GM12878 (cell line): Measurements from ENCODE around the gene AGFG1. TPM values are rescaled to one million over a fixed set of nuclear protein-coding genes. Genes with fewer than 3 reads are reported as not detected.

ENCODE experiments used
- ATAC-seq: fragments of 200-7000 bp; cut with Tn5 transposase; 3 replicates; pipeline ENCODE4 v1.9.1; 2020; ENCODE audit warnings: mild to moderate bottlenecking, moderate library complexity
- BruUV-seq: library from RNA; stranded (reverse); fragments of 400-500 nt; replicated peaks from 2 replicates; lab custom pipeline; 2021; lab: Mats Ljungman, UMichigan
- CTCF ChIA-PET: fragments of 300-600 bp; sonication (Branson Sonifier 250); formaldehyde crosslinking; extraction: SDS; loops from one replicate; lab custom pipeline; 2021; ENCODE audit warnings: inconsistent platforms; lab: Yijun Ruan, JAX
- POLR2A ChIA-PET: fragments of 350-600 bp; formaldehyde crosslinking; extraction: SDS; loops from one replicate; lab custom pipeline; 2021; ENCODE audit warnings: inconsistent platforms; lab: Charles Lee
- RAD21 ChIA-PET: fragments of 300-600 bp; sonication (Branson Sonifier 250); formaldehyde crosslinking; loops from one replicate; lab custom pipeline; 2023; ENCODE audit warnings: antibody characterized with exemption; ENCODE audit not compliant: unreplicated experiment; lab: Charles Lee
- SMC1A ChIA-PET: fragments of 300-600 bp; sonication (Branson Sonifier 250); formaldehyde crosslinking; loops from one replicate; lab custom pipeline; 2023; ENCODE audit not compliant: unreplicated experiment, uncharacterized antibody; lab: Charles Lee
- DNase-seq: peaks from one replicate; pipeline ENCODE4 v3.0.0-alpha.2; 2011; ENCODE audit warnings: low read depth, low spot score
- FAIRE-seq: peaks from 3 replicates; lab custom pipeline; 2011; peaks lifted over from hg19 to GRCh38; lab: Jason Lieb, UNC
- H2AFZ ChIP-seq: 2 replicates; pipeline ENCODE4 v1.6.0; 2011; ENCODE audit warnings: low read depth, low read length, control low read depth; ENCODE audit not compliant: control insufficient read depth
- H3K27ac ChIP-seq: 2 replicates; pipeline ENCODE4 v1.5.1; 2011; ENCODE audit warnings: control low read depth; ENCODE audit not compliant: control insufficient read depth, insufficient read depth
- H3K27me3 ChIP-seq, 2 experiments: replicated peaks in 1 of 2; 2 replicates each; pipeline versions ENCODE4 v1.6.0 to v1.6.1; 2011; ENCODE audit warnings: low read length in 1 of 2; ENCODE audit not compliant: control insufficient read depth in 2 of 2, insufficient read depth in 2 of 2
- H3K36me3 ChIP-seq, 2 experiments: 2 replicates each; pipeline ENCODE4 v1.5.1; 2011; ENCODE audit warnings: low read length in 1 of 2; ENCODE audit not compliant: control insufficient read depth in 2 of 2, insufficient read depth in 2 of 2
- H3K4me1 ChIP-seq: 2 replicates; pipeline ENCODE4 v1.6.1; 2011; ENCODE audit warnings: mild to moderate bottlenecking, low read length, moderate library complexity, mixed read lengths; ENCODE audit not compliant: control insufficient read depth, insufficient read depth
- H3K4me2 ChIP-seq: 2 replicates; pipeline ENCODE4 v1.6.0; 2011; ENCODE audit warnings: control low read depth; ENCODE audit not compliant: control insufficient read depth, insufficient read depth
- H3K4me3 ChIP-seq: fragments of 200-600 bp; sonication (generic); 2 replicates; pipeline ENCODE4 v1.5.1; 2016
- H3K79me2 ChIP-seq: 2 replicates; pipeline ENCODE4 v1.6.0; 2011; ENCODE audit warnings: low read length; ENCODE audit not compliant: control insufficient read depth, insufficient read depth
- H3K9ac ChIP-seq: 2 replicates; pipeline ENCODE4 v1.8.0; 2011; ENCODE audit warnings: low read length, control low read depth, mixed read lengths; ENCODE audit not compliant: control insufficient read depth, insufficient read depth
- H3K9me3 ChIP-seq: replicated peaks from 3 replicates; pipeline ENCODE4 v1.5.1; 2011; ENCODE audit warnings: mild to moderate bottlenecking, low read length; ENCODE audit not compliant: control insufficient read depth, insufficient read depth
- H4K20me1 ChIP-seq: 2 replicates; pipeline ENCODE4 v1.6.0; 2011; ENCODE audit not compliant: control insufficient read depth, insufficient read depth
- E2F8 ChIP-seq: fragments of 450-650 bp; IDR thresholded peaks from 2 replicates; pipeline ENCODE4 v1.6.1; 2018; ENCODE audit warnings: mild to moderate bottlenecking, low read depth, moderate library complexity; ENCODE audit not compliant: partially characterized antibody
- SUZ12 ChIP-seq: fragments of 200-600 bp; sonication (generic); IDR thresholded peaks from one replicate; pipeline ENCODE4 v1.6.1; 2018; ENCODE audit warnings: antibody characterized with exemption, mild to moderate bottlenecking; ENCODE audit not compliant: unreplicated experiment
- ZNF217 ChIP-seq: fragments of 450-650 bp; IDR thresholded peaks from 2 replicates; pipeline ENCODE4 v1.6.1; 2017; ENCODE audit warnings: antibody characterized with exemption, mild to moderate bottlenecking
- ZNF592 ChIP-seq: fragments of 450-650 bp; IDR thresholded peaks from 2 replicates; pipeline ENCODE4 v1.6.1; 2017; ENCODE audit warnings: mild to moderate bottlenecking, moderate library complexity
- ZNF687 ChIP-seq: fragments of 450-650 bp; IDR thresholded peaks from 2 replicates; pipeline ENCODE4 v1.6.1; 2017; ENCODE audit warnings: mild to moderate bottlenecking, moderate library complexity
- WGBS: methylation state at CpG from one replicate; pipeline ENCODE4 v1.1.6; 2016; ENCODE audit warnings: low lambda C conversion rate; ENCODE audit not compliant: insufficient replicate concordance, insufficient coverage; ENCODE audit errors: missing lambda C conversion rate; 5-methylcytosine and 5-hydroxymethylcytosine counted together
- in situ Hi-C: fragments of 300-500 bp; cut with MboI; formaldehyde crosslinking; loops from 9 replicates; pipeline ENCODE4 v1.14.3; 2018; ENCODE audit warnings: mixed read lengths
- intact Hi-C: fragments of 100-400 bp; cut with micrococcal nuclease; formaldehyde crosslinking; loops from one replicate; pipeline ENCODE4 v1.14.2; 2022; ENCODE audit not compliant: unreplicated experiment
- polyA plus RNA-seq, 11 experiments: library from polyadenylated mRNA; depleted of rRNA in 4 of 11; unstranded in 6 of 11; stranded (reverse) in 5 of 11; fragments of >200 nt; fragmentation: Nextera tagmentation in 4 of 11; fragmentation: Illumina TruSeq in 1 of 11; extraction: Ambion mirVana in 4 of 11; extraction: Trizol in 1 of 11; gene quantifications; 1 replicate in 1 of 11; 2 replicates in 10 of 11; pipeline versions ENCODE4 v1.2.1 to v1.2.3, GENCODE V29; 2011 to 2016; ENCODE audit warnings: inconsistent platforms in 2 of 11, missing spikeins in 2 of 11, low read depth in 1 of 11
- total RNA-seq, 4 experiments: library from RNA; depleted of rRNA in 3 of 4; stranded (reverse); fragments of >200 nt in 3 of 4; fragmentation: Illumina TruSeq in 1 of 4; extraction: Trizol in 1 of 4; gene quantifications; 2 replicates each; pipeline versions ENCODE4 v1.2.1 to v1.2.3, GENCODE V29; 2013 to 2021

AGFG1 gene
- total and polyA plus RNA-seq, 10 of the 15 experiments (the other 5 are each of a cell fraction or from before 2014, with no cell fraction given) = 7.3 to 243 (median 81.7) TPM

- H2AFZ ChIP-seq = no peak overlapping the region
- H3K4me3 ChIP-seq = no peak overlapping the region
- no peaks in the 10 kb centered on the region for H3K36me3 ChIP-seq
- DNase-seq (no peak), FAIRE-seq (no peak), ATAC-seq (no peak)
- no peaks in the 10 kb centered on the region for H3K27me3 ChIP-seq
- peaks cover 3% of the 10 kb centered on the region; the same call in 2 of the 3 replicates for H3K9me3 ChIP-seq
- WGBS = 69% methylated on average over 3 of the region's 3 CpGs
- in situ Hi-C loops = no loop called here
- RAD21 ChIA-PET = interaction anchor here (0.7 to 1.5 kb wide), 3 partner anchors 14 to 278 kb away, joined by 3 to 7 read pairs (median 4); no protein-coding TSS in a partner anchor
- no peaks in the 10 kb centered on the region for H4K20me1 ChIP-seq
- H3K4me2 ChIP-seq = no peak overlapping the region
- no peak for TF ChIP-seq ZNF217
- TF ChIP-seq ZNF687 = no peak
- TF ChIP-seq E2F8 = no peak
- no peak for TF ChIP-seq SUZ12
- no peak for TF ChIP-seq ZNF592
- no peak overlapping the region for H3K9ac ChIP-seq
- no peak overlapping the region for H3K27ac ChIP-seq
- CTCF ChIA-PET = interaction anchor here (0.7 to 1.8 kb wide), 2 partner anchors 15 to 82 kb away, joined by 3 to 5 read pairs; no protein-coding TSS in a partner anchor
- peaks cover 9% of the 10 kb centered on the region; the same call in 1 of the 2 replicates for H3K4me1 ChIP-seq
- BruUV-seq = no TSS peak
- intact Hi-C loops = no loop called here
- SMC1A ChIA-PET = interaction anchor here (0.9 to 1.7 kb wide), 4 partner anchors 11 to 18 kb away, joined by 3 to 4 read pairs (median 3); no protein-coding TSS in a partner anchor
- peaks cover 89% of the 10 kb centered on the region for H3K79me2 ChIP-seq
- POLR2A ChIA-PET = interaction anchor here (0.8 kb wide), 1 partner anchor 20 kb away, joined by 4 read pairs; no protein-coding TSS in a partner anchor
Observed at GRCh38 chr2:227488045-227488444, 16.1 kb downstream of the AGFG1 start.
